HG03354 (cell line): ENCODE results near the gene ERVK3-1.
"Not testable (repeated sequence)": the region's sequence is repeated elsewhere in the genome, so short reads cannot be mapped to it uniquely, and the experiment has no call there.

ENCODE experiments used
- ATAC-seq: cut with Tn5 transposase; IDR thresholded peaks from one replicate; pipeline ENCODE4 v1.9.1; 2021; ENCODE audit warnings: mild to moderate bottlenecking; ENCODE audit not compliant: unreplicated experiment, poor library complexity, severe bottlenecking

The ERVK3-1 gene

GRCh38 chr19:58336820-58337219, 31.6 kb downstream of the ERVK3-1 start:
- ATAC-seq, result no peak

DNA sequence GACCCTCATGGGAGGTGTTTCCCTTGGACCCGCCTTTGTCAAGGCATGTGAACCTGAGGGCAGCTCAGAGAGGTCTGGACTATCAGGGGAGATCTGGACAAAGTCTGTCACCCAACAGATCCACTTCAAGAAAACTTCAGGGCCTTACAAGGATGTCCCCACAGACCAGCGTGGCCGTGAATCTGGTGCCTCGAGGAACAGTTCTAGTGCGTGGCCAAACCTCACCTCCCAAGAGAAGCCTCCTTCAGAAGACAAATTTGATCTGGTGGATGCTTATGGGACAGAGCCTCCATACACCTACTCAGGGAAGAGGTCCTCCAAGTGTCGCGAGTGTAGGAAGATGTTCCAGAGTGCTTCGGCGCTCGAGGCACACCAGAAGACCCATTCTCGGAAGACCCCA, 33.2 kb downstream of the ERVK3-1 start:
- no peak for ATAC-seq

- ATAC-seq, result no peak
Observed at GRCh38 chr19:58338825-58339558, 33.8 kb downstream of the ERVK3-1 start.

DNA sequence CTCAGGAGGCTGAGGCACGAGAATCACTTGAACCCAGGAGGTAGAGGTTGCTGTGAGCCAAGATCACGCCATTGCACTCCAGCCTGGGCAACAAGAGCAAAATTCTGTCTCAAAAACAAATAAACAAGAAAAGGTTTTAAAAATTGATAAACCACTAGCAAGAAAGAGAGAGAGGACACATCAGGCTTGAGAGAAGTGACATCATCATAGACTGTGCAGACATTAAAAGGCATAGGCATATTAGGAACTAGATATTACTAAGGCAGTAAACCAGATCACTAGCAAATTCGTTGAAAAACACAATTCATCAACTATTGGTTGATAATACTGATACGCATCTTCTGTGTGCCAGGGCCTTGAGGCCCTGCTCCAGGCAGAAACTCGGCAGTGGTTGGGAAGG, 40.4 kb downstream of the ERVK3-1 start:
- no peak for ATAC-seq

GRCh38 chr19:58346961-58347929, 42.1 kb downstream of the ERVK3-1 start:
- ATAC-seq, result peak; percentile 93

DNA sequence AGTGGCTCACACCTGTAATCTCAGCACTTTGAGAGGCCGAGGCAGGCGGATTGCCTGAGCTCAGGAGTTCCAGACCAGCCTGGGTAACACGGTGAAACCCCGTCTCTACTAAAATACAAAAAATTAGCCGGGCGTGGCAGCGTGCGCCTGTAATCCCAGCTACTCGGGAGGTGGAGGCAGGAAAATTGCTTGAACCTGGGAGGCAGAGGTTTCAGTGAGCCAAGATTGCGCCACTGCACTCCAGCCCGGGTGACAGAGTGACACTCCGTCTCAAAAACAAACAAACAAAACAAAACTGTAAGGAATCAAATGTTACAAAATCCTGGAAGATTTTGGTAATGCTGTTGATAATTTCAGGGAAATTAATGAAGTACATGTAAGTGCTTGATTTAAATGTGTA, 42.9 kb downstream of the ERVK3-1 start:
- ATAC-seq, result not testable (repeated sequence)

DNA sequence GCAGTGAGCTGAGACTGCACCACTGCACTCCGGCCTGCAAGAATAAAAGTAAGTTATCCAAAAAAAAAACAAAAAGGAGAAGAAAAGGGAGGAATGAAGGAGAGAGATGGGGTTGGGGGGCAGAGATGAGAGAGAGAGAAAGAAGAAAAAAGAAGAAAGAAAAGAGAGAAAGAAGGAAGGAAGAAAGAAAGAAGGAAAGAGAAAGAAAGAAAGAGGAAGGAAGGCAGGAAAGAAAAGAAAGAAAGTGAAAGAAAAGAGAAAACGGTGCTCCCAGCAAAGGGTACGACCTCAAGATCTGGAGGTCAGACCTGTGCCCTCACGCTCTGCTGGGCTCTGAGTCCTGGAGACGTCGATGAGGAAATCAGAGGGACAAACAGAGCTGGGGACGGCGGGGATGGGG, 44.4 kb downstream of the ERVK3-1 start:
- ATAC-seq, result no peak

GRCh38 chr19:58350001-58350861, 45.1 kb downstream of the ERVK3-1 start:
- no peak for ATAC-seq

GRCh38 chr19:58350871-58351557, 45.8 kb downstream of the ERVK3-1 start:
- no peak for ATAC-seq

DNA sequence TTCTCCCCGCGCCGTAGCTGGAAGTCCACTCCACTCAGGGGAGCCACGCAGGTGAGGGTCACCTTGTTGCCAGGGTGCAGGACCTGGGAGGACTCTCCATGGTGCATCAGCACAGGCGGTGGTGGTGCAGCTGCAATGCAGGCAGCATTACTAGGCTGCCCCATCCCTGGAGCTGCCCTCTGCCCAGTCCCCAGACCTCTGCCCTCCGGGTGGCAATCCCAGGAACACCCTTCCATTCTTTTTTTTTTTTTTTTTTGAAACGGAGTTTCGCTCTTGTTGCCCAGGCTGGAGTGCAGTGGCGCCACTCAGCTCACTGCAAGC, 46.3 kb downstream of the ERVK3-1 start:
- no peak for ATAC-seq

GRCh38 chr19:58351990-58352755, 47.0 kb downstream of the ERVK3-1 start:
- ATAC-seq, result no peak

DNA sequence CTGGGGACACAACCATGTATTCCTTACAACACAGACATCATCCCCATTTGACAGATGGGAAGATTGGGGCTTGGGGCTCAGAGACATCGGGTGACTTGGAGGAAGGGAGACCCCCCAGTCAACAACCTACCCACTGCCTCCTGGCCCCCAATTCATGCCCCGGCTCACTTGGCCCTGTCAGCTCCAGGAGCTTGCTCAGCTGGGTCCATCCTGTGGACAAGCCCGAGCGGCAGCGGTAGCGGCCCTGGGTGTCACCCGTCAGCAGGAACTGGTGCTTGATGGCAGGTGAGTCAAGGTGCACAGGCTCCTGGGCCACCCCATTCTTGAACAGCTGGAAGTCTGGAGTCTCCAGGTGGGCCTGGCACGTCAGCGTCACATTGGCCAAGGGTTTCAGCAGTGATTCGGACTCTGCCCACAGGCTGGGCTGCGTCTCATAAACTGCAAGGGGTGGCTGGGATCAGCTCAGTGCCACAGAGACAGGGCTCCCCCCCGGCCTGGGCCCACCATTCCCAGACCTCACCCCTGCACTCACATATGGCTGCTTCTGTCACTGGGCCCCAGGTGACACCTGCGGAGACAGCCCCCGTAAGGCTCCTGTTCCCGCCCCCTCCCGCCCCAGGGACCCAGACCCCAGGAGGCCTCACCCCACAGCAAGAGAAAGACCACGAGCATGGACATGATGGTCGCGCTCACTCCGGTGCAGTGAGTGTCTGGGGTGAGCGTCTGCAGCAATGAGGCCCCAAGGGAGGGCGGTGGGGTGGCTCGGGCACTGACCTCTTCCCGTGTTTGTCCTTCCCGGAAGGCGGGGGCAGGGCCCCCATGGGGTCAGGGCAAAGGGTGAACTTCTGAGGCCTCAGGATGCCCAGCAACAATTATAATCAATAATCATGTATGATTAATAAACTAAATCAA, 47.8 kb downstream of the ERVK3-1 start, which contains the start of gene A1BG:
A1BG (minus strand) TSS at position 733 of the 912 bp plus-strand sequence; CDS start at position 678, 55 bp downstream.
- ATAC-seq, result no peak

DNA sequence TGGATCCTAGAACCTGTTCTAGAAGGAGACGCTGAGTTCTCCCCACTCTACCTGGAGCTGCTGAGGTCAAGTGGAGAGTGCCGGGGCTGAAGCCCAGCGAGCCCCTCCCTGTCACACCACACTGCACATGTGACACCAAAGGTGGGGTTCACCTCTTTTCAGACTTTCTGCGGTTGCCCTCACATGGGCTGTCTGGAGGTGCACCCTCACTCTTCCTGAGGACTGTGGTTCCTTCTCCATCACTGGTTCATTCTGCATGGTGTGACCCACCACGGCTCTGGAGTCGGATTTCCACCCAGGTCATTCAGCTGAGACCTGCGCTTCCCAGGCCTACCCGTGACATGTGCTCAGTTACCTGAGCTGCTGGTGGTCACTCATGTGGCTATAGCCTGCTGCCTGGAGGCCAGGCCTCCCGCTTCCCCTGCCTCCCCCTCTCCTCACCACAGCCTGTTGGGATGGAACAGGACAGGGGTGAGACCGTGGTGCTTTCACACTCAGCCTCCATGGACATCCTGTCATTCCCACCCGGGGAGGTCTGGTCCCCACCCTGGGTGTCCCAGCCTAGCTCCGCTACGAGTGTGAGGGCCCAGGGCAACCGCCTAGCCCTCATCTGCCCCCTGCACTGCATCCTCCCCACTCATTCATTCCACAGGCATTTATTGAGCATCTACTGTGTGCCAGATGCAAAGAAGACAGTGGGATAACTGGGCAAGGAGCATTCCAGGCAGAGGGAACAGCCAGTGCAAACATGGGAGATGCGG, 48.7 kb downstream of the ERVK3-1 start:
- ATAC-seq, result no peak

DNA sequence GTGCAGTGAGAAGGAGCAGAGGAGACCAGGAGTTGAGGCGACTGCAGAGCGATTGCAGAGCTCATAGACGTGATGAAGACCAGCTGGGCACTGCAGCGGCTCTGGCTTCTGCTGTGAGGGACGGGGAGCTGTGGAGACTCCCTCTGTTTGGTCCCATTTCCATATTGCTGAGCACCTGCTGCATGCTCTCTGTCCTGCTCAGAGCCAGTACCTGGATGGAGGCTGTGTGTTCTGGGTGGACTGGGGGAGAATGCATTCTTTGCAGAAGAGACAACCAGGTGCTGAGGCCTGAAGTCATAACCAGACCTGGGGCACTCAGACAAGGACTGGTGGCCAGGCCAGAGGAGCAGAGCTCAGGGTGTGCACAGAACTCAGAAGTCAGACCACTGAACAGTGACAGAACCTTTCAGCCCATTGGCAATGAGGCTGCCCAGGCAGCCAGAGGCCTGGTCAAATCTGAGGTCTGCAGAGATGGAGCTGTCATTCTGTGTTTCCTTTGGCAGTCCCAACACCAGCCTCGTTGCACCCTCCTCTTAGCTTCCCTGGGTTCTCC, 49.4 kb downstream of the ERVK3-1 start:
- no peak for ATAC-seq

DNA sequence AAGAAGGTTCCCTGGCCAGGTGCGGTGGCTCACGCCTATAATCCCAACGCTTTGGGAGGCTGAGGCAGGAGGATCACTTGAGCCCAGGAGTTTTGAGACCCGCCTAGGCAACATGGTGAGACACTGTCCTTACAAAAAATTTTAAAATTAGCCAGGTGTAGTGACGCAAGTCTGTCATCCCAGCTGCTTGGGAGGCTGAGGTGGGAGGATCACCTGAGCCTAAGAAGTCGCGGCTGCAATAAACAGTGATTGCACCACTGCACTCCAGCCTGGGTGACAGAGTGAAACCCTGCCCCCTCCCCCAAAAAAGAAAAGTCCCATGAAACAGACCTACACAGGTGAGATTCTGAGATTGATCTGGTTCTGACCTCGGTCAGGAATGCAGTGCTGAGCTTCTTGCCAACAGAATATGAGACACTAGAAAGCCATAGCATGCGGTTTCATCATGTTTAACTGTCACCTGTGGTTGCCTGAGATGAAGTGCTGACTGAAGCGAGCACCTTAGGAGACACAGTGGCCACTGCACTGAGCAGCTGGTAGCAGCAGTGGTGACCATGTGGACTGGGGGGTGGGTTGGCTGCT, 50.1 kb downstream of the ERVK3-1 start:
- no peak for ATAC-seq
